Osteoblast (primary cell): ENCODE results near the gene DGKZ. TPM values are rescaled to one million over a fixed set of nuclear protein-coding genes. Genes with fewer than 3 reads are reported as not detected.
A peak's percentile ranks its signal among the peaks of the same experiment; 100 is the strongest.
"Not testable (repeated sequence)": the region's sequence is repeated elsewhere in the genome, so short reads cannot be mapped to it uniquely, and the experiment has no call there.

ENCODE experiments used
- DNase-seq: peaks from one replicate; pipeline ENCODE4 v3.0.0; 2011; ENCODE audit warnings: low spot score, mixed read lengths; ENCODE audit not compliant: insufficient read length; ENCODE audit errors: missing footprints
- H2AFZ ChIP-seq: 2 replicates; pipeline ENCODE4 v1.6.0; 2011; ENCODE audit warnings: mild to moderate bottlenecking, low read length
- H3K27ac ChIP-seq: 2 replicates; pipeline ENCODE4 v1.5.1; 2011; ENCODE audit warnings: mild to moderate bottlenecking, low read depth, low read length, moderate library complexity
- H3K27me3 ChIP-seq: 2 replicates; pipeline ENCODE4 v1.6.0; 2012; ENCODE audit warnings: mild to moderate bottlenecking, control low read depth, inconsistent platforms, low read length, moderate library complexity; ENCODE audit not compliant: insufficient read depth
- H3K36me3 ChIP-seq: 2 replicates; pipeline ENCODE4 v1.5.1; 2011; ENCODE audit warnings: mild to moderate bottlenecking, low read length, control low read depth, moderate library complexity; ENCODE audit not compliant: insufficient read depth
- H3K4me1 ChIP-seq: 2 replicates; pipeline ENCODE4 v1.5.1; 2011; ENCODE audit warnings: mild to moderate bottlenecking, low read length, control low read depth, moderate library complexity; ENCODE audit not compliant: insufficient read depth
- H3K4me2 ChIP-seq: 2 replicates; pipeline ENCODE4 v1.6.0; 2011; ENCODE audit warnings: mild to moderate bottlenecking, low read length; ENCODE audit not compliant: insufficient read depth
- H3K4me3 ChIP-seq: fragments of 200-600 bp; sonication (generic); 3 replicates; pipeline ENCODE4 v1.5.1; 2012; ENCODE audit warnings: mild to moderate bottlenecking, low read length, inconsistent platforms; ENCODE audit not compliant: insufficient read depth
- H3K79me2 ChIP-seq: 2 replicates; pipeline ENCODE4 v1.6.0; 2012; ENCODE audit warnings: mild to moderate bottlenecking, low read length, control low read depth, inconsistent platforms; ENCODE audit not compliant: insufficient read depth
- H3K9me3 ChIP-seq: 2 replicates; pipeline ENCODE4 v1.5.1; 2011; ENCODE audit warnings: low read depth, low read length, control low read depth
- H4K20me1 ChIP-seq: 2 replicates; pipeline ENCODE4 v1.6.0; 2012; ENCODE audit warnings: mild to moderate bottlenecking, low read length, control low read depth; ENCODE audit not compliant: insufficient read depth
- total RNA-seq: library from RNA; depleted of rRNA; stranded (reverse); fragments of >200 nt; gene quantifications from 2 replicates; pipeline ENCODE4 v1.2.3, GENCODE V29; 2012
- TF ChIP-seq, protein P1 (sequence below): IDR thresholded peaks from 2 replicates; pipeline ENCODE4 v1.5.1; 2011; ENCODE audit warnings: mild to moderate bottlenecking, low read depth, low read length, moderate library complexity; ENCODE audit errors: extremely low read depth

Gene DGKZ
- total RNA-seq, 1 donor = 52.5 TPM

DNA sequence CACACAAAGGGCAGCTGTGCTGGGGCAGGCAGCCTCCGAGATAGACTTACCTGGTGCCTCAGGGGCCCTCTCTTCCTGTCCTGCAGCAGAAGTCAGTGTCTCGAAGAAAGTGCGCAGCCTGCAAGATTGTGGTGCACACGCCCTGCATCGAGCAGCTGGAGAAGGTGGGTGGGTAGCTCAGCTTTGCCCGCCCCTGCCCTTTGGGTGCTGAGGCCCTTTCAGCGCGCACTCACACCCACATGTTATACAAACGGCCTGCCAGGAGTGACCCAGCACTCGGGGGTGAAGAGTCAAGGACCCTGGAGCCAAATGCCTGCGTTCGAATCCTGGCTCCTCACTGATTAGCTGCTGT is 20.6 kb downstream of the DGKZ start:
- Histone ChIP-seq H3K79me2 (peaks cover 22% of the 10 kb centered on the region), H2AFZ (no peak overlapping the region), H3K9me3 (no peaks in the 10 kb centered on the region), H3K27ac (no peak overlapping the region), H3K4me1 (peaks cover 11% of the 10 kb centered on the region), H3K27me3 (no peaks in the 10 kb centered on the region), H3K36me3 (peaks cover 22% of the 10 kb centered on the region), H3K4me2 (no peak overlapping the region), H4K20me1 (peaks cover 26% of the 10 kb centered on the region), H3K4me3 (no peak overlapping the region)
- TF ChIP-seq, protein P1, sequence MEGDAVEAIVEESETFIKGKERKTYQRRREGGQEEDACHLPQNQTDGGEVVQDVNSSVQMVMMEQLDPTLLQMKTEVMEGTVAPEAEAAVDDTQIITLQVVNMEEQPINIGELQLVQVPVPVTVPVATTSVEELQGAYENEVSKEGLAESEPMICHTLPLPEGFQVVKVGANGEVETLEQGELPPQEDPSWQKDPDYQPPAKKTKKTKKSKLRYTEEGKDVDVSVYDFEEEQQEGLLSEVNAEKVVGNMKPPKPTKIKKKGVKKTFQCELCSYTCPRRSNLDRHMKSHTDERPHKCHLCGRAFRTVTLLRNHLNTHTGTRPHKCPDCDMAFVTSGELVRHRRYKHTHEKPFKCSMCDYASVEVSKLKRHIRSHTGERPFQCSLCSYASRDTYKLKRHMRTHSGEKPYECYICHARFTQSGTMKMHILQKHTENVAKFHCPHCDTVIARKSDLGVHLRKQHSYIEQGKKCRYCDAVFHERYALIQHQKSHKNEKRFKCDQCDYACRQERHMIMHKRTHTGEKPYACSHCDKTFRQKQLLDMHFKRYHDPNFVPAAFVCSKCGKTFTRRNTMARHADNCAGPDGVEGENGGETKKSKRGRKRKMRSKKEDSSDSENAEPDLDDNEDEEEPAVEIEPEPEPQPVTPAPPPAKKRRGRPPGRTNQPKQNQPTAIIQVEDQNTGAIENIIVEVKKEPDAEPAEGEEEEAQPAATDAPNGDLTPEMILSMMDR = peak; percentile 0
- DNase-seq = no peak

DNA sequence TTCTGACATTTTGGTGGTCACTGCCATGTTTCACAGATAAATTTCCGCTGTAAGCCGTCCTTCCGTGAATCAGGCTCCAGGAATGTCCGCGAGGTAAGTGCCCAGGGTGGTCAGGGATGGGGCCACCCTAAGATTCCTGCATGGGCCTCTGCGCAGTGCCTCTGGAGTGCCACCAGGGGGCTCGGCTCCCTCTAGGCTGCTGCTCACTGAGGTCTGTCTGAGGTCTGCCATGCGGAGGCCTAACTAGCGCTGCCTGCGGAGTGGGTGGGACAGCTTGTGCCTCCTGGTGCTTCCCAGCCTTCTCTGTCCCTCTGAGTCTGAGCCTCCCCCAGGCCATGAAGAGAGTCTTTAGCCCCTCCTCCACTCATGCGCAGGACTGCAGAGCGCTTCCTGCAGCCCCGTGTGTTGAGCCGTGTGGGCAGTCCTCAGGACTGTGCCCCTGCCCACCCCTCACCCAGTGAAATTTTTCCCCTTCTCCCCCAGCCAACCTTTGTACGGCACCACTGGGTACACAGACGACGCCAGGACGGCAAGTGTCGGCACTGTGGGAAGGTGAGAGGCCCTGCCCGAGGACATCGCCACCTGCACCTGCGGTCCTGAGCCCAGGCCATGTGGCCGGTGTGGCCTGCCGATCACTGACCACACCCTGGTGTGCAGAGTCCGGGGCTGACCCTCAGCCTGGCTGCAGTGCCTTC is 22.3 kb downstream of the DGKZ start:
- H3K36me3 ChIP-seq = peaks cover 22% of the 10 kb centered on the region
- peaks cover 17% of the 10 kb centered on the region for H4K20me1 ChIP-seq
- TF ChIP-seq, protein P1 = peak; percentile 90

DNA sequence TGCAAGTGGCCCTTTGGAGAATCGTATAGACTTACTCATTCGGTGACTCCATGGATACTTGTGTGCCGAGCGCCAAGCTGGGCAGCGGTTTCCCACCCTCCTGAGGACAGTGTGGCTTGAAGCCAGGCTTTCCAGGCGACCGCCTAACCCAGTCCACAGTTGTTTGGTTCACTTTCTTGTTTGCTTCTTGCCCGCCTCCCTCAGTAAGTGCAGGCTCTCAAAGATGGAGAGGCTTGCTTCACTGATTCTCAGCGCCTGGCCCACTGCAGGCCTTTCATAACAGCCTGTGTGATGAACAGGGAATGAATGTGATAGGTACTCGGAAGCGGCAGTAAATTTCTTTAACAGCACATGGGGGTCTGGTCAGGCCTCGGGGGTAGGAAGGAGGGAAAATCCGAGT is 23.0 kb downstream of the DGKZ start:
- no peak overlapping the region for H3K27ac ChIP-seq
- no peaks in the 10 kb centered on the region for H3K4me1 ChIP-seq
- peaks cover 3% of the 10 kb centered on the region for H3K79me2 ChIP-seq
- TF ChIP-seq, protein P1 = no peak
- H4K20me1 ChIP-seq = peaks cover 13% of the 10 kb centered on the region
- DNase-seq = no peak
- peaks cover 22% of the 10 kb centered on the region for H3K36me3 ChIP-seq
- H3K4me2 ChIP-seq = no peak overlapping the region
- H3K9me3 ChIP-seq = no peaks in the 10 kb centered on the region
- H3K4me3 ChIP-seq = no peak overlapping the region
- no peaks in the 10 kb centered on the region for H3K27me3 ChIP-seq
- H2AFZ ChIP-seq = no peak overlapping the region

More for the DNA sequence above, 22.3 kb downstream of the DGKZ start:
- Histone ChIP-seq H2AFZ (no peak overlapping the region), H3K27me3 (no peaks in the 10 kb centered on the region), H3K27ac (no peak overlapping the region), H3K4me3 (no peak overlapping the region), H3K9me3 (no peaks in the 10 kb centered on the region), H3K4me1 (no peaks in the 10 kb centered on the region), H3K79me2 (peaks cover 5% of the 10 kb centered on the region), H3K4me2 (no peak overlapping the region)
- peak; percentile 98 for DNase-seq

GRCh38 chr11:46371262-46371661 is 24.0 kb downstream of the DGKZ start:
- not testable (repeated sequence) for H3K4me2 ChIP-seq, H2AFZ ChIP-seq, H3K27ac ChIP-seq, DNase-seq, H3K4me3 ChIP-seq, H3K79me2 ChIP-seq, H3K9me3 ChIP-seq, H3K4me1 ChIP-seq, H3K27me3 ChIP-seq
- Histone ChIP-seq H3K36me3 (peaks cover 22% of the 10 kb centered on the region), H4K20me1 (peaks cover 13% of the 10 kb centered on the region)
